Common myeloid progenitor, CD34-positive (primary cell): ENCODE measurements around the gene CD55.
A peak's percentile ranks its signal among the peaks of the same experiment; 100 is the strongest.

Source experiments
- CTCF ChIA-PET: fragments of 350-600 bp; sonication (Branson Sonifier 250); formaldehyde crosslinking; loops from one replicate; lab custom pipeline; 2021; ENCODE audit warnings: antibody characterized with exemption; lab: Charles Lee
- POLR2A ChIA-PET: fragments of 350-600 bp; sonication (Branson Sonifier 250); formaldehyde crosslinking; loops from one replicate; lab custom pipeline; 2021; ENCODE audit warnings: antibody characterized with exemption; lab: Charles Lee
- DNase-seq, 3 donors: peaks; one replicate each; pipeline versions ENCODE4 v3.0.0 to v3.0.0-alpha.2; 2013
- H3K27ac ChIP-seq, 2 experiments: 1 replicate in 1 of 2; 2 replicates in 1 of 2; pipeline ENCODE4 v1.7.0; 2013; ENCODE audit warnings: inconsistent platforms in 2 of 2, low read length in 2 of 2, mild to moderate bottlenecking in 2 of 2, low read depth in 1 of 2, moderate library complexity in 1 of 2; ENCODE audit not compliant: severe bottlenecking in 2 of 2, insufficient read depth in 1 of 2, poor library complexity in 1 of 2
- H3K27me3 ChIP-seq, 5 experiments: replicated peaks in 2 of 5; 1 replicate in 3 of 5; 2 replicates in 2 of 5; pipeline versions ENCODE4 v1.6.1 to v1.7.0; 2013; ENCODE audit warnings: low read length in 4 of 5, mild to moderate bottlenecking in 2 of 5, moderate library complexity in 2 of 5, inconsistent platforms in 1 of 5; ENCODE audit not compliant: insufficient read depth in 5 of 5, control insufficient read depth in 4 of 5
- H3K36me3 ChIP-seq, 4 experiments: 1 replicate in 2 of 4; 2 replicates in 2 of 4; pipeline versions ENCODE4 v1.6.1 to v1.7.0; 2013; ENCODE audit warnings: low read length in 3 of 4, control low read depth in 1 of 4, mild to moderate bottlenecking in 1 of 4; ENCODE audit not compliant: control insufficient read depth in 4 of 4, insufficient read depth in 4 of 4
- H3K4me1 ChIP-seq, 4 experiments: 1 replicate in 3 of 4; 2 replicates in 1 of 4; pipeline versions ENCODE4 v1.6.1 to v1.7.1; 2013; ENCODE audit warnings: low read length in 3 of 4, mild to moderate bottlenecking in 3 of 4, control low read depth in 1 of 4, inconsistent platforms in 1 of 4, moderate library complexity in 1 of 4; ENCODE audit not compliant: control insufficient read depth in 4 of 4, insufficient read depth in 4 of 4; ENCODE audit errors: control extremely low read depth in 1 of 4
- H3K4me3 ChIP-seq, 7 experiments: 1 replicate in 4 of 7; 2 replicates in 3 of 7; pipeline versions ENCODE4 v1.5.1 to v1.7.0; 2013; ENCODE audit warnings: mild to moderate bottlenecking in 7 of 7, low read length in 6 of 7, moderate library complexity in 6 of 7, inconsistent platforms in 2 of 7, low read depth in 2 of 7, control low read depth in 1 of 7; ENCODE audit not compliant: insufficient read depth in 4 of 7, control insufficient read depth in 1 of 7; ENCODE audit errors: extremely low read depth in 1 of 7
- H3K9me3 ChIP-seq, 5 experiments: 1 replicate in 4 of 5; 2 replicates in 1 of 5; pipeline versions ENCODE4 v1.6.1 to v1.7.1; 2013; ENCODE audit warnings: low read length in 4 of 5, mild to moderate bottlenecking in 2 of 5, inconsistent platforms in 1 of 5, low read depth in 1 of 5, moderate library complexity in 1 of 5; ENCODE audit not compliant: control insufficient read depth in 4 of 5, insufficient read depth in 2 of 5; ENCODE audit errors: control extremely low read depth in 1 of 5
- WGBS: methylation state at CpG from one replicate; pipeline ENCODE4 v1.1.5; 2013; ENCODE audit not compliant: insufficient coverage; 5-methylcytosine and 5-hydroxymethylcytosine counted together

CD55 gene

DNA sequence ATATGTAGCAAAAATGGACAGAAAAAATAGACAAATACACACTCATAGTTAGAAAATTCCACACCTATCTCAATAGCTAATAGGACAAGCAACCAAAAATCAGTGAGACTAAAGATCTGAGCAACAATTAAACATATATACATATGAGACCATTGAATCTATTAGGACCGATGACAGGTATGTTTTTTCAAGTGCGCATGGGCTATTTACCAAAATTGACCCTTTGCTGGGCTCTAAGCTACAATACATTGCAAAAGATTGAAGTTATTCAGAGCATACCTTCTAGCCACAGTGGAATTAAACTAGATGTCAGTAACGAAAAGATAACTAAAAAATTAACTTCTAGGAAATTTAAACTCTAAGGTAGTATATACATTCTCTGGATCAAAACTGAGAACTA is 13.7 kb downstream of the CD55 start:
- peak overlapping the region in 1 of 2 experiments; percentile 56 for H3K27ac ChIP-seq
- POLR2A ChIA-PET: interaction anchor here (1.1 kb wide), 1 partner anchor 10 kb away, joined by 11 read pairs; no protein-coding TSS in a partner anchor
- CTCF ChIA-PET: interaction anchor here (1.7 to 2.6 kb wide), 2 partner anchors 11 to 13 kb away, joined by 6 to 8 read pairs; partner anchors contain the start of gene CD55
- H3K9me3 ChIP-seq: peaks cover 2 to 15% (median 8%) of the 10 kb centered on the region in 5 experiments
- H3K4me3 ChIP-seq: no peak overlapping the region
- peaks cover 25 to 57% (median 35%) of the 10 kb centered on the region in 4 experiments for H3K36me3 ChIP-seq
- peaks cover 10 to 25% (median 17%) of the 10 kb centered on the region in 4 experiments for H3K4me1 ChIP-seq
- 100% methylated on average over 2 of the region's 3 CpGs for WGBS
- no peak for DNase-seq
- H3K27me3 ChIP-seq: no peaks in the 10 kb centered on the region

DNA sequence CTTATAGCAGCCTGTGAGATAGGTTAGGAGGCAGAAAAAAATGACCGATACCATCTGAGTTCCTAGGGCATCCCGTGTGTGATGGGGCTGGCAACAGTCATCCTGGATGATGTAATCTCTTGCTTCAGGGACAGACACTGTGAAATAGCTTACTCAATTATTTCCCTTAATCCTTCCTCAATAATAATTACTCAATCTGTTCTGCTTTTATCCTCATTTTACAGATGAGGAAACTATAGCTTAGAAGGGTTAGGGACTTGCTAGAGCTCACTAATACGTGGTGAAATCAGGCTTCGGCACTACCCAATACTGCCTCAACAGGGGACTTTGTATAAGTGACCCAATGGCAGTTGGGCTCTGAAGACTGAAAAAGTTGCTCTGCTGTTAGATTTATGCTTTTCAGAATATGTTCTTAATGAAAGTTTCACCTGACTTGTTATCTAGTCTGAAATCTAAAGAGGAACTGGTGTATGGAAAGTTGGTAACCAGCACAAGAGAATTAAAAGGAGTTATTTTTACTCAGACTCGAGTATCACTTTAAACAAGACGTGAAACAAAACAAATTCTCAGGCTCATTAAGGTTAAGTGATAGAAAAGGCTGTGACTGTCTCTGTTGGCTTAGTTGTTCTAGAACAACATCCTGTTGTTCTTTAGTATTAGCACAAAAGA is 14.4 kb downstream of the CD55 start:
- ChIA-PET CTCF (interaction anchor here (1.0 to 2.6 kb wide), 3 partner anchors 12 to 15 kb away, joined by 3 to 8 read pairs (median 6); partner anchors contain the start of gene CD55), POLR2A (interaction anchor here (1.4 kb wide), 1 partner anchor 14 kb away, joined by 8 read pairs; the partner anchor contains the start of gene CD55)
- Histone ChIP-seq H3K4me1 (peaks cover 10 to 25% (median 17%) of the 10 kb centered on the region in 4 experiments), H3K36me3 (peaks cover 27 to 59% (median 39%) of the 10 kb centered on the region in 4 experiments), H3K27ac (peak overlapping the region in 1 of 2 experiments; percentile 56), H3K4me3 (peak overlapping the region in 1 of 7 experiments; percentile 13), H3K9me3 (peaks cover 2 to 18% (median 8%) of the 10 kb centered on the region in 5 experiments), H3K27me3 (no peaks in the 10 kb centered on the region)
- WGBS: 100% methylated on average over 4 of the region's 6 CpGs
- DNase-seq: peak in 2 of 3 donors; percentile 55 to 66

DNA sequence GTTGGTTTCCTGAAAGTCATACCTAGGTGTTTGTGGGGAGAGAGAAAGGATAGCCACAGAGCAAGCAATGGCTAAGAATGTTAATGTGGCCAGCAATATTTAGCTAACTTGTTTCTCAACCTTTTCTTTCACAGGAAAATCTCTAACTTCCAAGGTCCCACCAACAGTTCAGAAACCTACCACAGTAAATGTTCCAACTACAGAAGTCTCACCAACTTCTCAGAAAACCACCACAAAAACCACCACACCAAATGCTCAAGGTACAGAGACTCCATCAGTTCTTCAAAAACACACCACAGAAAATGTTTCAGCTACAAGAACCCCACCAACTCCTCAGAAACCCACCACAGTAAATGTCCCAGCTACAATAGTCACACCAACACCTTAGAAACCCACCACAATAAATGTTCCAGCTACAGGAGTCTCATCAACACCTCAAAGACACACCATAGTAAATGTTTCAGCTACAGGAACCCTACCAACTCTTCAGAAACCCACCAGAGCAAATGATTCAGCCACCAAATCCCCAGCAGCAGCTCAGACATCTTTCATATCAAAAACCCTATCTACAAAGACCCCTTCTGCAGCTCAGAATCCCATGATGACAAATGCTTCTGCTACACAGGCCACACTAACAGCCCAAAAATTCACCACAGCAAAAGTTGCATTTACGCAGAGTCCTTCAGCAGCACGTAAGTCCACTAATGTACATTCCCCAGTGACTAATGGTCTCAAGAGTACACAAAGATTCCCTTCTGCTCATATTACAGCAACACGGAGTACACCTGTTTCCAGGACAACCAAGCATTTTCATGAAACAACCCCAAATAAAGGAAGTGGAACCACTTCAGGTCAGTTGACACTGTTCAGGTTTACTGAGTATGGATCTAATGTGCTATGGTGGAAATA is 15.3 kb downstream of the CD55 start:
- Histone ChIP-seq H3K27me3 (no peaks in the 10 kb centered on the region), H3K4me3 (no peak overlapping the region), H3K27ac (peak overlapping the region in 1 of 2 experiments; percentile 56), H3K9me3 (peaks cover 2 to 23% (median 8%) of the 10 kb centered on the region in 5 experiments), H3K36me3 (peaks cover 27 to 59% (median 39%) of the 10 kb centered on the region in 4 experiments), H3K4me1 (peaks cover 10 to 25% (median 17%) of the 10 kb centered on the region in 4 experiments)
- peak; percentile 39 to 88 (median 78) for DNase-seq
- WGBS: 47% methylated on average over 3 of the region's 3 CpGs
- ChIA-PET POLR2A (interaction anchor here (1.0 to 1.4 kb wide), 2 partner anchors 13 to 15 kb away, joined by 4 to 8 read pairs; partner anchors contain the start of gene CD55), CTCF (interaction anchor here (0.8 to 2.6 kb wide), 4 partner anchors 13 to 69 kb away, joined by 3 to 6 read pairs (median 4); no protein-coding TSS in a partner anchor)

DNA sequence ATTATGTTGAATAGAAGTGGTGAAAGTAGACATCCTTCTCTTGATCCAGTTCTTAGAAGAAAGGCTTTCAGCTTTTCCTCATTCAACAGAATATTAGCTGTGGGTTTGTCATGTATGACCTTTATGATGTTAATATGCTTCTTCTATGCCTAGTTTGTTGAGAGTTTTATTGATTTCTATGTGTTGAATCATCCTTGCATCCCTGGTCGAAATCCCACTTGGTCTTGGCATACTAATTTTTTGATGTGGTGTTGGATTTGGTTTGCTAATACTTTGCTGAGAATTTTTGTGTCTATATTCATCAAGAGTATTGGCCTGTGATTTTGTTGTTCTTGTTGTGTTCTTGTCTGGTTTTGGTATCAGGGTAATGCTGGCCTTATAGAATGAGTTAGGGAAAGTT is 20.9 kb downstream of the CD55 start:
- POLR2A ChIA-PET: no interaction called here
- H3K9me3 ChIP-seq: peaks cover 0 to 10% (median 0%) of the 10 kb centered on the region in 5 experiments
- no peaks in the 10 kb centered on the region for H3K27me3 ChIP-seq
- peaks cover 0 to 5% (median 0%) of the 10 kb centered on the region in 4 experiments for H3K4me1 ChIP-seq
- CTCF ChIA-PET: interaction anchor here (1.6 kb wide), 1 partner anchor 14 kb away, joined by 4 read pairs; no protein-coding TSS in a partner anchor
- WGBS: no CpG with 5 or more reads among the region's 1 CpG
- no peak overlapping the region for H3K4me3 ChIP-seq
- DNase-seq: no peak
- H3K27ac ChIP-seq: no peak overlapping the region
- peaks cover 19 to 60% (median 34%) of the 10 kb centered on the region in 4 experiments for H3K36me3 ChIP-seq

DNA sequence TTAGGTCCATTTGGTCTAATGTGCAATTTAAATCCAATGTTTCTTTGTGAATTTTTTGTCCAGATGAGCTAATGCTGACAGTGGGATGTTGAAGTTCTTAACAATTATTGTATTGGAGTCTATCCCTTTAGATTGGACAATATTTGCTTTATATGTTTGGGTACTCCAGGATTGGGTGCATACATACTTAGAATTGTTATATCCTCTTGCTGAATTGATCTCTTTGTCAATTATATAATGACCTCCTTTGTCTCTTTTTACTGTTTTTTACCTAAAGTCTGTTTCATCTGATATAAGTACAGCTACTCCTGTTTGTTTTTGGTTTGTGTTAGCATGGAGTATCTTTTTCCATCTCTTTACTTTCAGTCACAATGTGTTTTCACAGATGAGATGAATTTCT is 22.2 kb downstream of the CD55 start:
- ChIA-PET CTCF (interaction anchor here (0.7 to 1.6 kb wide), 3 partner anchors 8 to 20 kb away, joined by 3 to 4 read pairs (median 3); no protein-coding TSS in a partner anchor), POLR2A (no interaction called here)
- no peak for DNase-seq
- H3K4me1 ChIP-seq: no peaks in the 10 kb centered on the region
- no peak overlapping the region for H3K27ac ChIP-seq
- H3K9me3 ChIP-seq: peaks cover 0 to 14% (median under 1%) of the 10 kb centered on the region in 5 experiments
- no peaks in the 10 kb centered on the region for H3K27me3 ChIP-seq
- no peak overlapping the region for H3K4me3 ChIP-seq
- H3K36me3 ChIP-seq: peaks cover 20 to 71% (median 35%) of the 10 kb centered on the region in 4 experiments

DNA sequence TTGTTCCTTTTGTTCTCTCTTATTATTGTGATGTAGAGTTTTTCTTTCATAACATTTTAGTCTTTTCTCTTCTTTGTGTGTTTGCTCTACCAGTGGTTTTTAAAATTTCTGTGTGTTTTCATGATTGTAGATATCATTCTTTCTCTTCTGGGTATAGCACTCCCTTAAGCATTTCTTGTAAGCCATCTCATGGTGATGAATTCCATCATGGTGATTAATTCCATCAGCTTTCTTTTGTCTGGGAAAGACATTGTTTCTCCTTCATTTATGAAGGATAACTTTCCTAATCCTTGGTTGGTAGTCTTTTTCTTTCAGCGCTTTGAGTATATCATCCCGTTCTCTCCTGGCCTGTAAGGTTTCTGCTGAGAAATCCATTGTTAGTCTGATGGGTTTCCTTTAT is 22.7 kb downstream of the CD55 start:
- CTCF ChIA-PET: interaction anchor here (1.0 to 1.6 kb wide), 2 partner anchors 12 to 19 kb away, joined by 3 to 4 read pairs; no protein-coding TSS in a partner anchor
- WGBS: no CpG with 5 or more reads among the region's 2 CpGs
- H3K9me3 ChIP-seq: peaks cover 0 to 15% (median 2%) of the 10 kb centered on the region in 5 experiments
- H3K4me1 ChIP-seq: no peaks in the 10 kb centered on the region
- no peak for DNase-seq
- POLR2A ChIA-PET: no interaction called here
- no peak overlapping the region for H3K27ac ChIP-seq
- peaks cover 21 to 74% (median 35%) of the 10 kb centered on the region in 4 experiments for H3K36me3 ChIP-seq
- H3K27me3 ChIP-seq: no peaks in the 10 kb centered on the region
- H3K4me3 ChIP-seq: no peak overlapping the region
